SH-SY5Y (cell line): ENCODE measurements around the gene HLCS.

Experiments
- GATA2 ChIP-seq: IDR thresholded peaks from 2 replicates; pipeline ENCODE4 v1.6.1; 2011; ENCODE audit warnings: mild to moderate bottlenecking, low read depth, low read length
- GATA3 ChIP-seq: IDR thresholded peaks from 2 replicates; pipeline ENCODE4 v1.6.1; 2011; ENCODE audit warnings: low read depth, mild to moderate bottlenecking, low read length, moderate library complexity

The HLCS gene

GRCh38 chr21:36719614-36720013 is 246.9 kb downstream of the HLCS start:
- TF ChIP-seq GATA3 (no peak), GATA2 (no peak)

GRCh38 chr21:36718951-36719501 is 247.4 kb downstream of the HLCS start:
- TF ChIP-seq GATA2 (no peak), GATA3 (no peak)

- TF ChIP-seq GATA3 (no peak), GATA2 (no peak)
These were observed 248.5 kb downstream of the HLCS start for GRCh38 chr21:36717976-36718375.

- TF ChIP-seq GATA3 (no peak), GATA2 (no peak)
These were observed 249.6 kb downstream of the HLCS start for GRCh38 chr21:36716836-36717235.

GRCh38 chr21:36716387-36716786 is 250.1 kb downstream of the HLCS start:
- no peak for TF ChIP-seq GATA2
- no peak for TF ChIP-seq GATA3

GRCh38 chr21:36713746-36714145 is 252.7 kb downstream of the HLCS start:
- TF ChIP-seq GATA2 (no peak), GATA3 (no peak)

GRCh38 chr21:36710729-36711048 is 255.8 kb downstream of the HLCS start:
- TF ChIP-seq GATA3, result no peak
- no peak for TF ChIP-seq GATA2

GRCh38 chr21:36709868-36710728 is 256.4 kb downstream of the HLCS start:
- no peak for TF ChIP-seq GATA3
- TF ChIP-seq GATA2, result no peak

GRCh38 chr21:36709030-36709867 is 257.2 kb downstream of the HLCS start:
- TF ChIP-seq GATA2 (no peak), GATA3 (no peak)

GRCh38 chr21:36708286-36709029 is 258.0 kb downstream of the HLCS start:
- TF ChIP-seq GATA3 (no peak), GATA2 (no peak)

- TF ChIP-seq GATA3, result no peak
- no peak for TF ChIP-seq GATA2
These were observed 258.6 kb downstream of the HLCS start for GRCh38 chr21:36707763-36708285.

- no peak for TF ChIP-seq GATA2
- TF ChIP-seq GATA3, result no peak
These were observed 259.3 kb downstream of the HLCS start for GRCh38 chr21:36706951-36707762.

- TF ChIP-seq GATA2 (no peak), GATA3 (no peak)
These were observed 260.0 kb downstream of the HLCS start for GRCh38 chr21:36706482-36706852.
